HG03097 (cell line): ENCODE results near the gene PHLDB1.
"Not testable (repeated sequence)": the region's sequence is repeated elsewhere in the genome, so short reads cannot be mapped to it uniquely, and the experiment has no call there.

Experiments used
- ATAC-seq: cut with Tn5 transposase; IDR thresholded peaks from one replicate; pipeline ENCODE4 v1.9.1; 2021; ENCODE audit not compliant: unreplicated experiment, low FRiP score

PHLDB1 gene

GRCh38 chr11:118607401-118608359 lies at the start of gene PHLDB1:
Gene PHLDB1 (plus strand): TSS chr11:118607615. CDS start chr11:118613837, 6,222 bp downstream.
- no peak for ATAC-seq

- ATAC-seq: no peak
Observed at GRCh38 chr11:118560806-118561205, 46.6 kb upstream of the PHLDB1 start.

GRCh38 chr11:118565051-118565450 lies 42.4 kb upstream of the PHLDB1 start:
- ATAC-seq: no peak

- ATAC-seq: no peak
Observed at GRCh38 chr11:118569670-118570069, 37.7 kb upstream of the PHLDB1 start.

GRCh38 chr11:118570787-118571186 lies 36.6 kb upstream of the PHLDB1 start:
- no peak for ATAC-seq

GRCh38 chr11:118571701-118572060 lies 35.7 kb upstream of the PHLDB1 start:
- ATAC-seq: not testable (repeated sequence)

- ATAC-seq: peak; percentile 69
Observed at GRCh38 chr11:118572061-118572980, 35.1 kb upstream of the PHLDB1 start, which contains the start of gene ARCN1. Gene ARCN1 (plus strand): TSS chr11:118572409. CDS start chr11:118572548, 139 bp downstream.

GRCh38 chr11:118572981-118573550 lies 34.3 kb upstream of the PHLDB1 start:
- peak; percentile 25 for ATAC-seq

GRCh38 chr11:118574636-118575035 lies 32.8 kb upstream of the PHLDB1 start:
- no peak for ATAC-seq

GRCh38 chr11:118577995-118578394 lies 29.4 kb upstream of the PHLDB1 start:
- not testable (repeated sequence) for ATAC-seq

- ATAC-seq: no peak
Observed at GRCh38 chr11:118581057-118581456, 26.4 kb upstream of the PHLDB1 start.

- ATAC-seq: no peak
Observed at GRCh38 chr11:118587952-118588351, 19.5 kb upstream of the PHLDB1 start.

GRCh38 chr11:118592616-118593367 lies 14.6 kb upstream of the PHLDB1 start:
- ATAC-seq: no peak

GRCh38 chr11:118594984-118595383 lies 12.4 kb upstream of the PHLDB1 start:
- not testable (repeated sequence) for ATAC-seq

GRCh38 chr11:118596224-118597146 lies 10.9 kb upstream of the PHLDB1 start:
- ATAC-seq: no peak

GRCh38 chr11:118597556-118597955 lies 9.9 kb upstream of the PHLDB1 start:
- no peak for ATAC-seq

GRCh38 chr11:118602331-118602730 lies 5.1 kb upstream of the PHLDB1 start:
- no peak for ATAC-seq

GRCh38 chr11:118603709-118604108 lies 3.7 kb upstream of the PHLDB1 start:
- ATAC-seq: not testable (repeated sequence)

- ATAC-seq: no peak
Observed at GRCh38 chr11:118604566-118604965, 2.8 kb upstream of the PHLDB1 start.
